Left ventricle myocardium inferior (tissue), 1 donor: ENCODE measurements around the gene TRIM45. TPM values are rescaled to one million over a fixed set of nuclear protein-coding genes. Genes with fewer than 3 reads are reported as not detected.
A peak's percentile ranks its signal among the peaks of the same experiment; 100 is the strongest.

Source experiments
- DNase-seq: peaks from one replicate; pipeline ENCODE4 v3.0.0-alpha.2; 2020
- H3K27ac ChIP-seq: fragments of 200-600 bp; replicated peaks from 2 replicates; pipeline ENCODE4 v1.8.0; 2021
- H3K27me3 ChIP-seq: fragments of 200-600 bp; 2 replicates; pipeline ENCODE4 v1.8.0; 2021; ENCODE audit warnings: low read depth
- H3K36me3 ChIP-seq: fragments of 200-600 bp; 2 replicates; pipeline ENCODE4 v1.8.0; 2021
- H3K4me1 ChIP-seq: fragments of 200-600 bp; 2 replicates; pipeline ENCODE4 v1.8.0; 2021
- H3K4me3 ChIP-seq: fragments of 200-600 bp; 2 replicates; pipeline ENCODE4 v1.8.0; 2021; ENCODE audit warnings: mild to moderate bottlenecking, moderate library complexity
- H3K9me3 ChIP-seq: fragments of 200-600 bp; replicated peaks from 2 replicates; pipeline ENCODE4 v1.8.0; 2021
- CTCF ChIP-seq: fragments of 200-600 bp; IDR thresholded peaks from 2 replicates; pipeline ENCODE4 v1.8.0; 2021; ENCODE audit warnings: antibody characterized with exemption, mild to moderate bottlenecking, borderline replicate concordance
- intact Hi-C: fragments of 100-400 bp; cut with micrococcal nuclease; formaldehyde crosslinking; loops from one replicate; pipeline ENCODE4 v1.11.0; 2022
- long read RNA-seq: library from polyadenylated mRNA; unstranded; transcript quantifications from one replicate; pipeline ENCODE4 v2.0.0, GENCODE V29; 2021
- total RNA-seq: library from RNA; stranded (reverse); fragmentation: NEBNext Ultra II Directional; extraction: Animal tissue kit (Norgen Biotek cat#: 25700); gene quantifications from one replicate; pipeline ENCODE4 v1.2.1, GENCODE V29; 2021
- donor health status: DM: no; HTN: yes; CAD: no; lungs with severe emphysema.

TRIM45 gene
- total RNA-seq = 13.0 TPM
- long read RNA-seq, transcript TRIM45-201 (6 exons, 3,515 nt) = major isoform, 19 of 26 reads
- long read RNA-seq, partial matches to known transcripts = 2 of 26 reads
- long read RNA-seq, other reads (novel, unspliced or antisense) = 3 of 26 reads

- peak; percentile 97 for DNase-seq
- Histone ChIP-seq H3K4me3 (peak within 1 kb of the TSS; percentile 80), H3K4me1 (peaks cover 48% of the 10 kb centered on the region), H3K36me3 (peaks cover 8% of the 10 kb centered on the region), H3K27me3 (no peaks in the 10 kb centered on the region), H3K9me3 (no peaks in the 10 kb centered on the region), H3K27ac (peak within 1 kb of the TSS; percentile 95)
- TF ChIP-seq CTCF = peak; percentile 85
- intact Hi-C loops = no loop called here
These were observed at the start of gene TRIM45 for GRCh38 chr1:117121589-117122329. TRIM45 (minus strand) TSS chr1:117121749; CDS start chr1:117121201, 548 bp downstream.

- Histone ChIP-seq H3K4me1 (no peaks in the 10 kb centered on the region), H3K36me3 (no peaks in the 10 kb centered on the region), H3K4me3 (no peak overlapping the region), H3K9me3 (no peaks in the 10 kb centered on the region), H3K27ac (no peak overlapping the region), H3K27me3 (no peaks in the 10 kb centered on the region)
- intact Hi-C loops = no loop called here
- TF ChIP-seq CTCF = no peak
- no peak for DNase-seq
These were observed 48.5 kb upstream of the TRIM45 start for GRCh38 chr1:117169871-117170596.

GRCh38 chr1:117167402-117167801, 45.9 kb upstream of the TRIM45 start:
- H3K27ac ChIP-seq = no peak overlapping the region
- no peak for DNase-seq
- no peaks in the 10 kb centered on the region for H3K9me3 ChIP-seq
- H3K4me3 ChIP-seq = no peak overlapping the region
- intact Hi-C loops = no loop called here
- no peaks in the 10 kb centered on the region for H3K27me3 ChIP-seq
- TF ChIP-seq CTCF = no peak
- no peaks in the 10 kb centered on the region for H3K4me1 ChIP-seq
- H3K36me3 ChIP-seq = no peaks in the 10 kb centered on the region

GRCh38 chr1:117166076-117166475, 44.5 kb upstream of the TRIM45 start:
- H3K4me1 ChIP-seq = no peaks in the 10 kb centered on the region
- intact Hi-C loops = no loop called here
- no peak overlapping the region for H3K27ac ChIP-seq
- H3K9me3 ChIP-seq = no peaks in the 10 kb centered on the region
- no peak overlapping the region for H3K4me3 ChIP-seq
- no peaks in the 10 kb centered on the region for H3K36me3 ChIP-seq
- no peaks in the 10 kb centered on the region for H3K27me3 ChIP-seq
- DNase-seq = no peak
- TF ChIP-seq CTCF = no peak

GRCh38 chr1:117164209-117164608, 42.7 kb upstream of the TRIM45 start:
- intact Hi-C loops = no loop called here
- Histone ChIP-seq H3K9me3 (no peaks in the 10 kb centered on the region), H3K4me3 (no peak overlapping the region), H3K36me3 (no peaks in the 10 kb centered on the region), H3K27me3 (no peaks in the 10 kb centered on the region), H3K4me1 (no peaks in the 10 kb centered on the region), H3K27ac (no peak overlapping the region)
- no peak for TF ChIP-seq CTCF
- no peak for DNase-seq
